Activated CD4-positive, alpha-beta T cell treated with anti-CD3 and anti-CD28 coated beads, Interleukin-2, amount 50 U/mL, for 1 hour (primary cell): ENCODE measurements around the gene FAM181A.

Experiments used
- DNase-seq: peaks from one replicate; pipeline ENCODE4 v3.0.0-alpha.2; 2020

The FAM181A gene

DNA sequence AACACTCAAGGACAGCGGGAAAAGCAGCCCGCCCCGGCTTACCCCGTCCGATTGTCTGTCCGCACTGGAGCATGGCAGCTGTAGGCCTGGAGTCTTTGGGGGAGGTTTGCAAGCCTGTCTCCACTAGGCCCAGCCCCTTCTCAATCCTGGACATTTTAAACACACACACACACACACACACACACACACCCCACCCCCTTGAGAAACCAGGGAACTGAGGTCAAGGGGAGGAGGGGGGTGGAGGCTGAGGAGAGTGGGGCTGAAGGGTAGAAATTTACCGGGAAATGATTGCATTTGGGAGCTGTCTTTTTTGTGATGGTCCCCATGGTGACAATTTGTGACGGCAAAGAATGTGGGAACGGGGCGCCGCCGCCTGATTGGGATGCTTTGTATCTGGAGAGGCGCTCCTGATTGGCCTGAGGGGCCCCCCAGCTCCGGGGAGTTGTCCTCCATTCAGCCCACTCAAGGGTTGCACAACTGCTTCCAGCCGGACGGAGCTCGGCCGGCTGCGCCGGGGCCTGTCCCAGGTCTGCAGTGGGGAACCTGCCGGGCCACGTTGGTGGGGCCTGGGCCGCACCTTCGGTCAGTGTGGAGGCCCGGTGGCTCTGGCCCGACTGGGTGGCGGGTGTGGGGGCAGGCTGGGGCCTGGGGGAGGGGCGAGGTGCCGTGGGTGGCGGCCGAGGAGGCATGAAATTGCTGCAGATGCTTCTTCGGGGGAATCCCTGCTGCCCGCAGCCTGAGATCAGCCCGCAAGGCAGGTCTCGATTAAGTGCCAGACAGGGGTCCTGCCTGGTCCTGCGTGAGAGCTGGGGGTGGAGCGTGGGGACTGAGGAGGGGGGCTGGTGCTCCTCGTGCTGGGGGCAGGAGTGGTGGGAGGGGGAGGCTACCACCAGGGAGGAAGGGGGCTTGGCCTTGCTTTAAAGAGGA, at the start of gene FAM181A:
FAM181A (plus strand) TSS at position 472 of the 927 bp plus-strand sequence. CDS start 942 bp downstream, outside the sequence.
- DNase-seq = no peak

DNA sequence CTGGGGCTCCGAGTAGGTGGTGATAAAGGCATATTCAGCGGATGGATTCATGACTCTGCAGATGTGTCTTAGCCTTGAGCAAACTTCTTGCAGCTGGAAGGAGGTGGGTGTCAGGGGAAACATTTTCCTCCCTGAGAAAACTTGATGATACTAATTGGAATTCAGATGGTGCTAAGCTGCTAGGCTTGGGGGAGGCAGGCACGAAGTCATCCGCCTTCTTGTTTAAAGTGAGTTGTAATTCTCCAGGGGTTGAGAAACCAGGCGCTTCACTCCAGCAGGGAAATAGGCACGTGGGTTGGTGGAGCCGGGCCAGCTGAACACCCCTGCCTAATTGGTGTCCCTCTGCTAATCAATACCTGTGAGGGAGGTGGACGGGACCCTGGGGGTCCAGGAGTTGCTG, 48.9 kb upstream of the FAM181A start:
- no peak for DNase-seq

DNA sequence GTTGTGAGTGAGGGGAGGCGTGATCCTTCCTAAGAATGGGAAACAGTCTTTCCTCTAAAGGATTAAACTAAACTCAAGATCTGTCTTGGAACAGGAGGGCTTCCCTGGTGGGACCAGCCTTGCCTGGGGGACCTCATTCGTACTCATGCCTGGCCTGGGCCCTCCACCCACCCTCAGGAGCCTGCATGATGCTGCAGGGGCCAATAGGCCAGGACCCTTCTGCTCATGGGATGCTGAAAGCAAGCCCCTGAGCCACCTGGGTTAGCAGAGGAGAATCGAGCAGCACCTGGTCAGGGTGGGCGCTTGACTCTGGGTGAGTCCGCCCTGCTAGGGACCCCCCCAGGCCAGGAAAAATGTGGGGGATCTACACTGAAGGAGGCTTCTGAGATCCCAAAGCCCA, 48.3 kb upstream of the FAM181A start:
- no peak for DNase-seq

DNA sequence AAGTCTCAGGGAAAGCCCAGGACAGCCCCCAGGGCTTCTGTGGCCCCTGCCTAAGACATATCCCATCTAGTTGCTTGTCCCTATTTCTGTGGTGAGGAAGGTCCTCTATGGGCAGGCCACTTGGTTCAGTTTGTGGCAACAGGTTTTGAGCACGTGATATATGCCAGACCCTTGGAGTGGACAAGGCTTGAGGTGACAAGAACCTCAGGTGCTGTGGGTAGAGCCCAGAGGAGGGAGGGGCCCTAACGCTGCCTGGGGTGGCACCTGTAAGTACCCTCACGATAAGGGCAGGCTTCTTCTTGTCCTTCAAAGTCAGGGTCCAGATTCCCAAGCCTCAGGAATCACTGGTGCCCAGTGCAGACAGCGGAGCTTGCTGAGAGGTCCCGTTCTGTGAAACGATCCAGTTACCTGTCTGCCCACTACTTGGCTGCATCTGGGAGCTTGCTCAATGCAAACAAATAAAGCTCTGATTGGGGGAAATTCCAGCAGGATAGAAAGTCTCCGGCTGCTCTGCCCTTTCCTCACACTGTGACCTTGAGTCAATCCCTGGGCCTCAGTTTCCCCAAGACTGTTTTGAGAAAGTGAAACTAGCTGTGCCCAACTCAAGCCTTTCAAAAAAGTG, 47.7 kb upstream of the FAM181A start:
- no peak for DNase-seq

DNA sequence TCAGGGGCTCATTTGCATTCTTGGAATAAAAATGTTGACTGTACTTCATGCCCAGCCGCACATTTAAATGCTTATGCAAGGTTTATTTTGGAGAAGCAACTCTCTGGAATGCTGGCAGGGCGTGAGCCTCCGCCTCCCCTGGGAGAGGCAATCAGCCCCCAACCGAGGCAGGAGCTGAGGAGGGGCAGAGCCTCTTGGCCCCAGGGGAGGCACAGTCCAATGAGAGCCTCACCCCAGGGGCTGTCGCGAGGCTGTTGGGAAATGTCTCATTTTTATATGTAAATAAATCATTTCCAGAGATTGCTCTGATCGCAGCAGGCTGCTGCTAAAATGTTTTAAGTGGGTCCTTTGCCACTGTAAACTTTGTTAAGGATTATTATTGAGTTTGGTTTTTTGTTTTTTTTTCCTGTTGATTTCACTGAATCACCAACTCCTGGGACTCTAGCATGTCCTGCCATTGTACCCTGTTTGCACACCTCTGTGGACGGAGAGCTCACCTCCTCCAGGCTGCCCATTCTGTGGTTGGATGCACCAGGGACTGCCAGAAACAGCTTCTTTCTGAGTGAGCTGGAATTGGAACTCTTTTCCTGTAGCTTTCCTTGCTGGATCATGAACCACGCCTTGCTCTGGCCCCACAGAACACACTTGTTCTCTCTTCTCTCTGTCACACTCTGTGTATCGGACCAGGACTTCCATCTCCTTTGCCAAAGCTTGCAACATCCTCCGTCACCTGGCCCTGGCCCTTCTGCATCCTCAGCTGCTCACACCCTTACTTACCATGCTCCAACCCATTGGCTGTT, 46.9 kb upstream of the FAM181A start:
- DNase-seq = no peak

DNA sequence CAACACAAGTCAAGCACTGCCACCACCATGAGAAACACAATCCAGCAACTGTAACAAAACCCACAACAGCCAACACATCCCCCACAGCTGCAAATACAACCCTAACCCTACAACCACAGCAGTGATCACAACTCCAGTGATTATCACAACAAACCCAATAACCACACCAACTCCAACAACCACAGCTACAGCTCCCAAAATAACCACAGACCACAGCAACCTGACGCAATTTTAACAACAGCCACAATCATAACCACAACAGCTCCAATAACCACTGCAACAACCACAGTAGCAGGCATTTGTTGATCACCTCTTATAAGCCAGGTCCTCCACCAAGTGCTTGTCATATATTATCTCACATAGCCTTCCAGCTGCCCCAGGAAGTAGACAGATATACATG, 42.2 kb upstream of the FAM181A start:
- no peak for DNase-seq

DNA sequence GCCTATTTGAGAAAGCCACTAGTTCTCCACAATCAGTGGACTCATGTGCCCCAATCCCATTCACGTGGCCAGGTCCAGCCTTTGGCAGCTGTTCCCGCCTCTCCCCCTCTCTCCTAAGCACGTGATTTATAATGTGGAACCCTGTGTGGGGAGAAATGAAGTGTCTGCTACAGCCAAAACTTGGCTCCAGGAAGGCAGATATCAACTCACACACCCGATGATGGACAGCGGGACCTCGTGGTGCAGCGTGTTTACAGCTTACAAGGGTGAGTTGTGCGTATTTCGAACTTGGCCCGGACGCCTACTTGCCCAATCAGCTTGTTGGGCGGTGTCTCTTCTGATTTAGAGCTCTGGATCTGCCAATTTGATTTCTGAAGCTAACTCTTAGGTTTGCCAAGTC, 38.1 kb upstream of the FAM181A start:
- DNase-seq = no peak

DNA sequence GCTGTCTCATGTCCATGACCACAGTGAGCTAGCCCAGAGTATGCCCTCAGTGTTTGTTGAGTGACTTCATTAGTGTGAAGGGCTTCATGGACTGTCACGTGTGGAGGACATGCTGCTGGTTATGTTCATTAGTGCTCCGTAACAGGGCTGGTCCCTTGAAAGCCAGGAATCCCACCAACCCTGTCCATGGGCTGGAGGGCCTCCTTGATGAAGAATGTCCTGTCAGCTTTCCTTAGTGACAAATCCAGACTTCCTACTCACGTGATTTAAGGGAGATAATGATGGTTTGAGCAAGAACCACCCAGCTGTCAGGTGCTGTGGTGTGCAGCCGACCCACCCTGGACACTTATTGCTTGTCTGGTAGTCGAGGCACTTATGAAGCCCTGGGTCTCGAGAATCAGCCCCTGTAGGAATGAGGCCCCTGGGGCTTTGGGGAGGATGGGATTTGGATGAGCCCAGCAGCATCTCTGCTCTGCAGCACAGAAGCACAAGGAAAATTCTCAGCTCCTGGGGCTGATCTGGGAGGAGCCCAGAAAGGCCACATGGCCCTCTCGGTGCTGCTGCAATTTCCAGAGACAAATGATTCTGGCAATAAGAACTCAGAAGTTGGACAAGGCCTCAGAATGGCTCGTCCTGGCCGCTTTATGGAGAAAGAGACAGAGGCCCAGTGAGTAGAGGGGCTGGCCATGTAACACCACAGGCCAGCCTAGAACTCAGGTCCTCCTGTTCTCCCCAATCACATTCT, 37.2 kb upstream of the FAM181A start:
- no peak for DNase-seq

DNA sequence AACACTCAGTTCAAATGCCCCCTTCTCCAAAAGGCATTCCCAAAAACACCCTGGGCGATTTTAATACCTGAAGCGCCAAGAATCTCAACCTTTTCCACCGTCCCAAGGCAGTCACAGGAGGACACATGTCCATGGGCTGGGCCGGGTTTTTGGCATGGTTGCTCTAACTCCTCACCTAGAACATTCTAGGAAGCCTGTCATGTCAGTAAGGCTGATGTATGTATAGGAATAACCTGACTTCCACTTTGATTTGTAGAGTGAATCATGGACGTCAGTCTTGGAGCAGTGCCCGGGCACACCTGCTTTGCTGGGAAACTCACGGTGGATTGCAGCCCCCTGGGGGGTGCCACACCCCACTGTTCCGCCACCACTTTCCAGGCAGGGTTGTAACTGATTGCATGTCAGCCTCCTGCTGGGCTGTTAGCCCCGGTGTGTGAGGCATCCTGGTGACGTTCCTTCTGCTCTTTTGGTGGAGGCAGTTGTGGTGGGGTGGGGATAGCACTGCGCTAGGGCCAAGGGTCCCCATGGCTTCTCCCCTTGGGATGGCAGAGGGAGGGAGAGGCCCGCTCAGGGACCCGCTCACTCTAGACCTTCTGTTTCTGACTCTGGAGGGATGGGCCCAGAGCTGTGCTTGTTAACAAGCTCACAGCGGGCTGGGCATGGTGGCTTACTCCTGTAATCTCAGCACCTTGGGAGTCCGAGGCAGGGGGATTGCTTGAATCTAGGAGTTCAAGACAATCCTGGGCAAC, 35.2 kb upstream of the FAM181A start:
- DNase-seq = no peak

DNA sequence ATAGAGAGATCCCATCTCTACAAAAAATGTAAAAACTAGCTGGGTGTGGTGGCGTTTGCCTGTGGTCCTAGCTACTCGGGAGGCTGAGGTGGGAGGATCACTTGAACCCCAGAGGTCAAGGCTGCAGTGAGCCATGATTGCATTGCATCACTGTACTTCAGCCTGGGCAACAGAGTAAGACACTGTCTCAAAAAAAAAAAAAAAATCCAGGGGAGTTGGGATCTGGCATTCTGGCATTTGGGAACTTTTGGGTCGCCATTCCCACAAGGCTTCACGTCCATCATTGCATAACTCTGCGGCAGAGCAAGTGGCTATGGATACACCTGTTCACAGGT, 34.7 kb upstream of the FAM181A start:
- DNase-seq = no peak

DNA sequence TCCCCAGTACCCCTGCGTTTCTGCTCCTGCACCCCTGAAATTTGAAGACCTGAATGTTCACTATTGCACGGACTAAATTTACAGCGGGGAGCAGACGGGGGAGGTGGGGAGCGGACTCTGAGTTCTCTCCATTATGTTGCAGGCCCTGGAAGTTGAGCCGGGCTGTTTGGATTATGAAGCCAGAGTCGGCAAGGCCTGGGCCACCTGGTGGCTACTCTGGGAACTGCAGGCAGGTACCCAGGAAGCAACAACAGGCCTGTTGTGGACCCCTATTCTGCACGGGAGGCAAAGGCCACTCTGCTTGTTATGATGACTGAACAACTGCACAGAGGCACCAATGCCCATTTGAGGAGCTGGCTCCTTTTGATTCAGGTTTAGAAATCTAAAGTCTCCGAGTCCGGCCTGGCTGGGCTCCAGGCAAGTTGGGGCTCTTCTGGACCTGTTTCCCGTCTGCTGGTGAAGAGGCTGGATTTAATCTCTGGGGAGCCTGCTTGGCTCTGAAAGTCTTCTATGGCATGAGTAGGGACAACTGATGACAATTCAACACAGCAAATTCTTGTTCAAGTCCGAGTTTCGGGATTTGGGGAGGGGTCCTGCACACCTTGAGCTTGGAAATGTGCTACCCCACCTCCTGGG, 34.1 kb upstream of the FAM181A start:
- DNase-seq = peak; percentile 67

DNA sequence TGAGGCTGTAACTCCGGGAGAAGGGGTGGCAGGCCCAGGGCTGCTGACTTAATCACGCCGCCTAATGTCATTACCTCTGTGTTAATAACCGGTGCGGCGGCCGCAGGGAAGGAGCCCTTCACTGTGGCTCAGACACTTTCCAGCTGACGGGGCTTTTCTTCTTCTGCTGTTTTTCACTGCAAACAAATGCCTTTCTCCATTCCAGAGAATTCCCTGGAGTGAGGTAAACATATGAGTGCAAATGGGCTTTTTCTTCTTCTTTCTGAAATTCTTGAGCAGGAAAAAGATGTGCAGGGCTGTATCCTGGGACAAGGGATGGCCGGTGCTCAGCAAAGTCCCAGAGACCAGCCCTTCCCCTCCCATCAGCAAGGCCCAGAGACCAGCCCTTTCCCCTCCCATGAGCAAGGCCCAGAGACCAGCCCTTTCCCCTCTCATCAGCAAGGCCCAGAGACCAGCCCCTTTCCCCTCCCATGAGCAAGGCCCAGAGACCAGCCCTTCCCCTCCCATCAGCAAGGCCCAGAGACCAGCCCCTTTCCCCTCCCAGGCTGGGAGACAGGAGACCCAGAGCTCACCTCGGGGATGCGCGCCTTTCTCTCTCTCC, 33.4 kb upstream of the FAM181A start:
- DNase-seq = no peak

DNA sequence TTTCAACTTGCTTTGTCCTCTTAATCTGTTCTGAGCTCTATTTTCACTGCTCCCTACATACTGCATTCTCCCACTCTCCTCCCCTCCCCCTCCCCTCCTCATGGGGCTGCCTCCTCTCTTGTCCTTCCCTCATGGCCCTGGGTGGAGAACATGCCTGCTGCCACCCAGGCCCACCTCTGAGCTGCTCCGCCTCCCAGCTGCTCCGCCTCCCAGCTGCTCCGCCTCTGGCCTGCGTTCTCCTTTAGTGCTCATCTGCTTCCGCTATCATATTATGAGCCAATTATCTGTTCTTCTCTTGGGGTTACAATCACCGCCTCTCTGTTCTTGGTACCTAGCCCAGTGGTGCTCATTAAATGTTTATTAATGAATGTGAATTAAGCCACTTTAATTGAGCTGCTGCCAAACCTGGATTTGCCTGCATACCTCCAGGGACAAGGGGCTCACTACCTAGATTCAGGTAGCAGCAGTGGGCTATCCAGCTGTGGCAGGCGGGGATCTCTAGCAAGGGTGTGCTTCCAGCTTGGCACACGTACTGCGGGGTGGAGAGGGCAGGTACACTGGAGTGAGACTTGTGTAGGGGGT, 32.0 kb upstream of the FAM181A start:
- DNase-seq = no peak

DNA sequence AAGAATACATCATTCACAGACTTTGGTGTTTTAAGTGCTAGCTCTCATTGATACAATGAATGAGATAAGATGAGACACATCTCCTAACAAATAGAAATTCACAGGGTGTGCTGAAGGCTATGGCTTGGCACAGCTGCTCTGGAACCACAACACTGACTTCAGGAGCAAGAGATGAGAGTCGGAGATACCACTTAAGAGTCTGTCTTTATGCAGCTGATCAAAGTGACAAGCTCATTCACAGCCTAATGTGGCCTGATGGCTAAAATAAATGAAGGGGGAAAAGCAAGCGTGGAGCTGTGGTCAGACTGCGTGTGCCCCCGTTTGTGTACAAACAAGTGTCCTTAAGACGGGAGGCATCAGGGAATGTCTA, 29.7 kb upstream of the FAM181A start:
- DNase-seq = no peak

DNA sequence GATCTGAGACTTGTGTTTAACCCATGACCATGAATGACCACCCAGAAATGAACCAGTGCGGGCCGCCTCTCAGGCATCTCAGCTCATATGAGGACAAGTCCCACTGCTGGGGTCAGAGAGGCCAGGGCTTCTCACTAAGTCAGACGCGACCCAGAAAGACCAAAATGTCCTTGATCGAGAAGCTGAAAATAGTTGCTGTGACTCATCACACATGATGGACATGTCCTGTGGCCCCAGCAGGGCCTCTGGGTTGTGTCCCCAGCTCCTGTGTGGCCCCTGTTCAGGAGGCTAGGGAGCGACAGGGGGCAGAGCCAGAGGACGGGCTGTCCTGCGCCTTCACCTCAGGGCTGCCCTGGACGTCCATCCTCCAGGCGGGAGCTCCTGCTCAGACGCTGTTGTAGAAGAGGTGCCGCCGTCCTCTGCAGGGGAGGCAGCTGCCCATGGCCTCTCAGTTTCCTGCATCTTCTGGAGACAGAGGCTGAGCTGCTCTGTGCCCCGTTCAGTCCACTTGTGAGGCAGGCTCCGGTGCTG, 29.0 kb upstream of the FAM181A start:
- no peak for DNase-seq

DNA sequence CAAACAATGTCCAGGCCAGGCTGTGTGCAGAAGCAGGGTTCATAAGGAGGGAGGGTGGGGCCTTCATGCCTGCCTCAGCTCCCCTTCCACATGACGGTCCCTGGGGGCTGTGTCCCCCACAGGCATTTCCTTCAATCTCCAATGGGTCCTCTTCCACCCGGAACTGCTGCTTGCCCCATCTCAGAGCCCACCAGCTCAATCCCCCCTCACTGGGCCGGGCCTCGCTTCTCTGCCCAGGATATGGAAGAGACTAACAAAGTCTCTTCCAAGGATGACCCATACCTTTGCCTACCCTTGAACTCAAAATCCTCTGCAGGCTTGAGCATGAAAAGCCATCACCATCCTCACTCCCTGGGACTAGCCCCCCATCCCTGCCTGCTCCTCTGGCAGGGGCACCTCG, 28.4 kb upstream of the FAM181A start:
- DNase-seq = no peak

DNA sequence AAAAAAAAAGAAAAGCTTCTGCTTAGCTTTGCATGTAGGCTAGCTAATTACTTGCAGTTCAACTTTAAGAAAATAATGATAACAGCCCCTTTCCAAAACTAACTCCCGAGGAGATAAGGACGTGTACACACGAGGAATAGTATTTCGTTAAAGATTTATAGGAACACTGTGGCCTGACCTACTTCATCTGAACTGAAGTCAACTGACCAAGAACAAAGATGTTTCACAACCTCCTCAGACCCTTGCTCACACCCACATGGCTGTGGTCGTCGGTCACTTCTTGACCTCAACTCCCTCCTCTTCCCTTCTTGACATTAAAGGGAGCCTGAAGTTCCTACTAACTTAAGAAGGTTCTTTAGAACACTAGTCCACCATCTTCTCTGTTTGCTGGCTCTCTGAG, 25.3 kb upstream of the FAM181A start:
- no peak for DNase-seq

DNA sequence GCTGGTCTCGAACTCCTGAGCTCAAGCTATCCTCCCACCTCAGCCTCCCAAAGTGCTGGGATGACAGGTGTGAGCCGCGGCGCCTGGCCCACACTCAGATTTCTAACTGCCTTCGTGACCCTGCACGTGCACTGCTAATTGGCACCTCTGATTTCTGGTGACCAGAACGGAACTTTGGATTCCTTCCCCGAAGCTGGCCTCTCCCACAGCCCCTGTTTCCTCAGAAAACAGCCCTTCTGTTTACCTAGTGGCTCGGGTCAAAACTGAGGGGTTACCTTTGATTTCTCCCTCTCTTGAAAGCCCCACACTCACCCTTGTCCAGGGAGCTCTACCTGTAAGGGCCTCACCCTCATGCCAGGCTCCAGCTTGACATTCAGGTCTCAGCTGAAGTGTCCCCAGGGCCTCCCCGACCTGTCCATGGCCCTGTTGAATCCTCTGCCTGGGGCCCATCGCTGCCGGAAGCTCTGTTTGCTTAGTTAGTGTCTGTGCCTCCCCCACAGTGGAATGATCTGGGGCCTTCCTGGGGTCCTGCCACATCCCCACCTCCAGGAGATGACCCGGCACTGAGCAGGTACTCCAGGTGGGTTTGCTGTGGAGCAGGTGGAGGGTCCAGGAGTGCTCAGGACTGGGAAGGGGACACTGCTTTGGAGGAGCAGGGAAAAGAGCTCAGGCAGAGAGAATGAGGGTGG, 24.4 kb upstream of the FAM181A start:
- no peak for DNase-seq

DNA sequence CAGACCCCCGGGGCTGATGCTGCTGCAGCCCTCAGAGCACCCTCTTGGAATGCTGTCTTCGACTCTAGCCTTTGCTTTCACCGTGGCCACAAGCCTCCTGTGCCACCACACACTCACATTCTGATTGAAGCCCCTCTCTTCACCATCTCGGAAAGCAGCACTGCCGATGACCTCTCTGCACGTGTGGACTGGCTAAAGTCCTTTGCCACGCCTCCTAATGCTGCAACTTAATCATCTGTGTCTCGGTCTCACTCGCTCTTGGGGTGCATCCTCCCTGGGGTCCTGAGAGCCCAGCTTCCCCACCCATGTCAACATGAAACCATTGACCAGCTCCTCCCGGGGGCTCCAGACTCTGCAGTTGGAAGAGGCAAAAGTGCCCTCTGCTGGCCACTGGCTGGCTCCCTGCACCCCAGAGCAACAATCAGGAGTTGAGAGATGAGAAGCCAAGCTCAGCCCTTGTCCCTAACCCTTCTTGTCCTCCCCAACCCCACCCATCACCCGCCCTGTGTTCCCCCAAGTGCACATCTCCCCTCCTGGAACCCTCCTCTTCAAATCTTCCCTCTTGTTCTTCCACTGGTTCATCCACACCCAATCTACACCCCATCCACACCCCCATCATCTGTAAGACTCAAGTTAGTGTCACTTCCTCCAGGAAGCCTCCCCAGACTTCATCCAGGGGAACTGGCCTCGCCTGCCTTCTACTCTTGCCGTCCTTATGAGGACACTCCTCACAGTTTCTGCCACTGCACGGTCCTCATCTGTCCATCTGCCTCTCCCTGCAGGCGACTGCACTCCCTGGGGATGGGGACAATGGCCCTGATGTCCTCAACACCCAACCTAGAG, 23.6 kb upstream of the FAM181A start:
- no peak for DNase-seq
